Pulmonary artery endothelial cell (primary cell): ENCODE results near the gene CSRNP3. TPM values are rescaled to one million over a fixed set of nuclear protein-coding genes. Genes with fewer than 3 reads are reported as not detected.

Source experiments
- total RNA-seq: library from RNA; depleted of rRNA; stranded (reverse); fragments of >200 nt; gene quantifications from 2 replicates; pipeline ENCODE4 v1.2.3, GENCODE V29; 2014

Gene CSRNP3
- total RNA-seq, 1 donor from 2014 or later: not detected

Other genes starting within 250 kb of the CSRNP3 start
- gene SCN2A, start 230.3 kb upstream of the CSRNP3 start, total RNA-seq: not detected in 2 replicates